GM18526 (cell line): ENCODE data around the gene SH3RF3.

Source experiments
- POLR2A ChIP-seq: IDR thresholded peaks from 3 replicates; pipeline ENCODE4 v1.6.1; 2011; ENCODE audit not compliant: insufficient read length; ENCODE audit errors: extremely low read depth

The SH3RF3 gene

GRCh38 chr2:109529532-109530449 is 400.8 kb downstream of the SH3RF3 start:
- no peak for TF ChIP-seq POLR2A

GRCh38 chr2:109530712-109531111 is 401.7 kb downstream of the SH3RF3 start:
- TF ChIP-seq POLR2A, result no peak

- TF ChIP-seq POLR2A, result no peak
Measured at GRCh38 chr2:109531221-109531620, 402.2 kb downstream of the SH3RF3 start.

GRCh38 chr2:109531896-109532727 is 403.1 kb downstream of the SH3RF3 start:
- no peak for TF ChIP-seq POLR2A

- TF ChIP-seq POLR2A, result no peak
Measured at GRCh38 chr2:109532728-109533076, 403.7 kb downstream of the SH3RF3 start.

- no peak for TF ChIP-seq POLR2A
Measured at GRCh38 chr2:109533823-109534222, 404.8 kb downstream of the SH3RF3 start.

- no peak for TF ChIP-seq POLR2A
Measured at GRCh38 chr2:109535217-109535946, 406.4 kb downstream of the SH3RF3 start.

GRCh38 chr2:109537565-109538222 is 408.7 kb downstream of the SH3RF3 start:
- TF ChIP-seq POLR2A, result no peak

GRCh38 chr2:109538546-109538945 is 409.5 kb downstream of the SH3RF3 start:
- TF ChIP-seq POLR2A, result no peak

- no peak for TF ChIP-seq POLR2A
Measured at GRCh38 chr2:109542384-109542783, 413.4 kb downstream of the SH3RF3 start.

GRCh38 chr2:109545828-109546713 is 417.1 kb downstream of the SH3RF3 start:
- TF ChIP-seq POLR2A, result no peak

- TF ChIP-seq POLR2A, result no peak
Measured at GRCh38 chr2:109547280-109547679, 418.3 kb downstream of the SH3RF3 start.

- no peak for TF ChIP-seq POLR2A
Measured at GRCh38 chr2:109549016-109549590, 420.1 kb downstream of the SH3RF3 start.
